ENCODE data around the gene MAPK12.

DNA sequence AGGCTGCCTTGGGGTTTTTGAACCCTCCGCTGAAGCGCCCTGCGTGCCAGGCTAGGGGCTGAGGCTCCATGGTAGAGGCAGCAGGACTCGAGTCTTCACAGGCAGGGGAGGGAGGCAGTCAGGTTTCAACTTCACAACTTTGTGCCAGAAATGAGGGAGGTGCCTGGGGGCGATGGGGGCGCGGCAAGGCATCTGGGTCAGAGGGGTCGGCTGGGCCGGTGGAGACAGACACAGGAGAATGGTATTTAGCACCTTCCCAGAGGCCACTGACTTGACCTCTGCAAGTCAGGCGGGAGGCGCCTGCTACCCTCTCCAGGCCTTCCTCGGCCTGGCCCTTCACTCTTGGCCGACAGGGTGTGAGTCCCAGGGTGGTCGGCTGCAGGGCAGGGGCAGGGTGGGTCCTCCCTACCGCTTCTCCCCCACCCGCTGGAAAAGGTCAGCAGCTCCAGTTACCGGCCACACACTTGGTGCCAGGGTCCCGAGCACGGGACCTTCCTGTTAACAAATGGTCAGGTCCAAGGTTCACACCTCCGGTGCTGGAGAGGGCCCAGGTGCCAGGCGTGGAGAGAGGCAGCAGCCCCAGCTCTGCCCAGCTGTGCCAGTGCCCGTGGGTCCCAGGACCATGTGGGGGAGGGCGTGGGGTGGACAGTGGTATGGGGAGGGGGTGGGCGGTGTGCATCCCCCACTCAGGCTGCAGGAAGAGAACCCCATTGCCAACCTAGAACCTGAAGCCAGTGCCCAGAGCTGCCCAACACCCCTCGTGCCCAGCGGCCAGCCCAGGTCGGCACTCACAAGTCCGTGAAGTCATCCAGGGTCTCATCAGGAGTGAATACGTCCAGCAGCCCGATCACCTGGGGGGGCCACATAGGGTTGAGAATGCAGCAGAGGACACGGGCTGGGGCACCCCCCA is 3.8 kb downstream of the MAPK12 start:
- TF ChIP-seq POLR2AphosphoS5 (IDR thresholded peaks at IDR 0.05), result no peak
- TF ChIP-seq, protein P1, sequence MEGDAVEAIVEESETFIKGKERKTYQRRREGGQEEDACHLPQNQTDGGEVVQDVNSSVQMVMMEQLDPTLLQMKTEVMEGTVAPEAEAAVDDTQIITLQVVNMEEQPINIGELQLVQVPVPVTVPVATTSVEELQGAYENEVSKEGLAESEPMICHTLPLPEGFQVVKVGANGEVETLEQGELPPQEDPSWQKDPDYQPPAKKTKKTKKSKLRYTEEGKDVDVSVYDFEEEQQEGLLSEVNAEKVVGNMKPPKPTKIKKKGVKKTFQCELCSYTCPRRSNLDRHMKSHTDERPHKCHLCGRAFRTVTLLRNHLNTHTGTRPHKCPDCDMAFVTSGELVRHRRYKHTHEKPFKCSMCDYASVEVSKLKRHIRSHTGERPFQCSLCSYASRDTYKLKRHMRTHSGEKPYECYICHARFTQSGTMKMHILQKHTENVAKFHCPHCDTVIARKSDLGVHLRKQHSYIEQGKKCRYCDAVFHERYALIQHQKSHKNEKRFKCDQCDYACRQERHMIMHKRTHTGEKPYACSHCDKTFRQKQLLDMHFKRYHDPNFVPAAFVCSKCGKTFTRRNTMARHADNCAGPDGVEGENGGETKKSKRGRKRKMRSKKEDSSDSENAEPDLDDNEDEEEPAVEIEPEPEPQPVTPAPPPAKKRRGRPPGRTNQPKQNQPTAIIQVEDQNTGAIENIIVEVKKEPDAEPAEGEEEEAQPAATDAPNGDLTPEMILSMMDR (IDR thresholded peaks at IDR 0.05), result no peak
